NCI-H2171 (cell line): Measurements from ENCODE around the gene SELENOP.
"Not testable (repeated sequence)": the region's sequence is repeated elsewhere in the genome, so short reads cannot be mapped to it uniquely, and the experiment has no call there.

ENCODE experiments used
- DNase-seq: peaks from one replicate; lab custom pipeline; 2025; lab: John Stamatoyannopoulos, UW

The SELENOP gene

GRCh38 chr5:42811591-42812446 lies at the start of gene SELENOP:
Gene SELENOP (minus strand): TSS chr5:42811892. CDS start chr5:42808353, 3,539 bp downstream.
- no peak for DNase-seq

- no peak for DNase-seq
These were observed 47.0 kb upstream of the SELENOP start for GRCh38 chr5:42858687-42859086.

GRCh38 chr5:42858031-42858643 lies 46.4 kb upstream of the SELENOP start:
- no peak for DNase-seq

DNA sequence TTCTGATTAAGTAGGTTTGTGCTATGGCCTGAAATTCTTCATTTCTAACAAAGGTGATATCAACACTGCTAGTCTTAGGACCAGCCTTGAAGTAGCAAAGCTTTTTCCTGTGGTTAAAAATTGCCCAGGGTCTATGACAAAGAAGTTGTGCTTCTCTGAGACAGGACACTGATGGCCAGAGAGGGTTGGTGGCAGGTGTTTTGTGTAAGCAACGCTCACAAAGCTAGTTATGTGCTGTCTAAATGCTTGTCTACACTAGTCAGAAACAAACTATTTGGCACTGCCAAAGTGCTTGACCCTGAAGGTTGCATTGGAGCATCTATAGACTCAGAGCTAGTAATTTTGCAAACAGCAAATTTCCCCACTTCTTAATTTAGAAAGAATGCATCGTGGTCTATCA lies 44.1 kb upstream of the SELENOP start:
- no peak for DNase-seq

- no peak for DNase-seq
These were observed 43.7 kb upstream of the SELENOP start for GRCh38 chr5:42855386-42855785.

DNA sequence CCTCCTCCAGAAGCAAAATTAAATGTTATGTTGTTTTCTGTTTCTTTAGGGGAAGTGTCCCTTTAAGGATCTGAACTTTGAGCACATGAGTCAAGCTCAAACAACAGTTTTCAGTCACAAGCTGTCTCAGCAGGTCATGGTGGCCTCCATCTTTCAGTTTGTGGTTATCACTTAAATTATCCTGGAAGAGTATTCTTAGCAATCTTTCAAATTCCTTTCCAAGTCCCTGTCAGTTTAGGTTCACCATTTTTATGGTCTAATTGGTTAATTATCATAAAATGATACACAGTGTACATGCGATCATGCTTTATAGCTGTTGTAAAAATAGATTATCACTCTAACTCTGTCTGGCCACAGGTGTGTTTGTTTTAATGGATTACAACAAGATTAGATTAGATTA lies 43.1 kb upstream of the SELENOP start:
- DNase-seq = no peak

DNA sequence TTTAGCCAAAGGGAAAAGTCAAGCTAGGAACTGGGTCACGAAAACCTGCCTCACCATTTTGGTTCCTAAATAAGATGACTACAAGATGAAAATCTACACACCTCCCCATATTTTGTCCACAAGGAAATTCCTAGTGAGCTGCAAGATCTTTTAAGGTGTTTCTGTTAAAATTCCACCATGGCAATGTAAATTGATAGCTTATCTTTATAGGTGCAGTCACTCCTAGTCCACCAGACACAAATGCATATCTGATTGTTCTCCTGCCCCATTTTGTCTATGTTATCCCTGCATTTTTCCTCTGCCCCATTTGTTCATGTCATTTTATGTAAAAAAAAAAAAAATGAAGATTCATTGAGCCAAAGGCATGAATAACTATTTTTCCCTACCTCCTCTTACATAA lies 41.1 kb upstream of the SELENOP start:
- DNase-seq = no peak

- no peak for DNase-seq
These were observed 39.8 kb upstream of the SELENOP start for GRCh38 chr5:42851481-42851880.

DNA sequence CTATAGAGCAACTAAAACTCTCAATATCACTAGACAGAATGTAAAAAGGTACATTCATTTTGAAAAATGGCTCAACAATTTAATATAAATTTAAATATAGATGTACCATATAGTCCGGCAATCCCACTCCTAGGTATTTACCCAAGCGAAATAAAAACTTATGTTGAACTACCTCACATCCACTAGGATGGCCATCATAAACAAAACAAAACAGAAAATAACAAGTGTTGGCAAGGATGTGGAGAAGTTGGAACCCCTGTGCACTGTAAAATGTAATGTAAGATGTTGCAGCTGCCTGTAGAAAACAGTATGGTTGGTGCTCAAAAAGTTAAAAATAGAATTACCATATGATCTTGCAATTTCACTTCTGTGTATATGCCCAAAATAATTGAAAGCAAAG lies 36.9 kb upstream of the SELENOP start:
- no peak for DNase-seq

DNA sequence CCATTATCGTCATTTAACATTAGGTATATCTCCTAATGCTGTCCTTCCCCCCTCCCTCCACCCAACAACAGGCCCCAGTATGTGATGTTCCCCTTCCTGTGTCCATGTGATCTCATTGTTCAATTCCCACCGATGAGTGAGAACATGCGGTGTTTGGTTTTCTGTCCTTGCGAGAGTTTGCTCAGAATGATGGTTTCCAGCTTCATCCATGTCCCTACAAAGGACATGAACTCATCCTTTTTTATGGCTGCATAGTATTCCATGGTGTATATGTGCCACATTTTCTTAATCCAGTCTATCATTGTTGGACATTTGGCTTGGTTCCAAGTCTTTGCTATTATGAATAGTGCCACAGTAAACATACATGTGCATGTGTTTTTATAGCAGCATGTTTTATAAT lies 32.7 kb upstream of the SELENOP start:
- not testable (repeated sequence) for DNase-seq

DNA sequence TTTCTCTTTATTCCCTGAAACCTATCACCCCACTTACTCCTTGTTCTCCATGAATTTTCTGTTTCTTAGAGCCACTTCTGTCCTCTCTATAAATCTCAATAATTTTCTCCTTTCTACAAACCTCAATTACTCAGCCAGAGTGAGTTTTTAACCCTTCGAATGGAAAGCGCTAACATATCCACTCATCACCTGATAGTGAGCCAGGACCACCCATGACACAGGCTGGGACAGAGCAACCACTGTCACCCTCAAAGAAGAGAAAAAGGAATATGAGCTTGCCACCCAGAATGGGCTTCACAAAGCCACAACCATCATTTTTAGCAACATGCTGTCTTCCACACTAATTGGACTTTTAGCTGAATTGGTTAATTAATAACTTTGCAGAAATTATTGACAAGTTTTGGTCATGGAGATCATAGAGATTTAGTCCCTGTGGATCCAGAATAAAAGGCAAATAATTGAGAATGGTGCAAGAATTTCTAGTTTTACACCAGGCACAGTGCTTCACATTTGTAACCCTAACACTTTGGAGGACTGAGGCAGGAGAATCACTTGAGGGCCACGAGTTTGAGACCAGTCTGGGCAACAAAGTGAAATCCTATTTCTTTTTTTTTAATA lies 32.1 kb upstream of the SELENOP start:
- DNase-seq = no peak

- DNase-seq = no peak
These were observed 31.4 kb upstream of the SELENOP start for GRCh38 chr5:42842921-42843641.

DNA sequence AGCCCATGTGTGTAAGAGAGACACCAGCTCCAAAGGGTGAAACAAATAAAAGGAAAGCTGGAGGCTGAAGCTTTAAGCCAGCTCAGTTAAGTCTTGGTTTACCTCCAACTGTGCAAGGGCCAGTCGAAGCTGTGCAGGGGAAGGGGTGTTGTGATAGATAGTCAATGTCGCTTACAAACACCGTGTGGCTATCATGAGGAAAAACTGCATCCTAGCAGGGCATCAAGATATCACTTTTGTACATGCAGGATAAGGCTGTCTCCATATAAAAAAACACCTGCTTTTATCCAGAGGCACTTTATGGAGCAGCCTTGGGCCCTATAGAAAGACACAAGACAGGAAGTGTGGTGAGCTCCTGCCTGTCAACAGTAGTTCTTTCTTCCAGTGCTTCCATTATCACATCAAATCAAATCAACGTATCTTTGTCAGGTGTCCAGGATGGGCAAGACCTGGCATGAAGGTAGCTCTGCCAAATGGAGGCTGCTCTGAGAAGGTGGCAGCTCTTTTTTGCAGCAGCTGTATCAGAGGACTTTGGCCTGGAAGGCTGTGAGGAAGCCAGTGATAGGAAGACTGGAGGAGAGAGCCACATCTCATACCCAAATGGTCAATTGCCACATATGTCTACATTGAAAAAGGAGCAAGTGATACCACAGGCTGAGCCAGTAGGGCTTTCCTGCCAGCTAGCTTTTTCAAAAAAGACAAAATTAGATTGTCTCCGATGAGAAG lies 29.3 kb upstream of the SELENOP start:
- no peak for DNase-seq

DNA sequence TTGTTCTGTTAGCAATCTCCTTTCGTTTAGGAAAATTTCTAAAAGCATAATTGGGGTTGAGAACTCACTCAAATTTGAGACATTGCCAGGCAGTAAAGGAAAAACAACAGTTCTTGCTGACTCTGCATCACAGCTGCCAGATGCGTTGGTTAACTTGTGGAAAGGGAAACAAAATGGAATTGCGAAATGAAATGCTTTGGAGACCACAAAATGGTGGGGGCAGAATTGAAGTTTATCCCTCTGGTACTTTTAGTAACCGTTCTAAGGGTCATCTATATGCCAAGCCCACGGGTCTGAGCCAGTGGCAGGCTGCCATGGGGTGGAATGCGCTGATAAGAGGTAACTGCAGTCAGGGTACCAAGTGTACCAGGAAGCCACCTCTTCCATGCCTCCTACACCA lies 28.6 kb upstream of the SELENOP start:
- DNase-seq = no peak

GRCh38 chr5:42839196-42839595 lies 27.5 kb upstream of the SELENOP start:
- no peak for DNase-seq

GRCh38 chr5:42837601-42838000 lies 25.9 kb upstream of the SELENOP start:
- DNase-seq = no peak

- DNase-seq = no peak
These were observed 24.5 kb upstream of the SELENOP start for GRCh38 chr5:42836070-42836769.

DNA sequence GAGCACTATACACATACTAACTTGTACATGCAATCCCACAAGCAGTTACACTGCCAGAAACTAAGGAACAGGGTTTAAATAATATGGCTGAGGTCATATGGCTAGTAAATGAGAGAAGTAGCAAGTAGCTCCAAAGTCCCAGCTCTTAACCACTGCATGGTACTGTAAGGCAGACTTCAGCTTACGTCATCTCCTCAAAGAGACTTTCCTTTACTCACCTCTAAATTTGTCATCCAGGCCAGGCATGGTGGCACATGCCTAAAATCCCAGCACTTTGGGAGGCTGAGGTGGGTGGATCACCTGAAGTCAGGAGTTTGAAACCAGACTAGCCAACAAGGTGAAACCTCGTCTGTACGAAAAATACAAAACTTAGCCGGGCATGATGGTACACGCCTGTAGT lies 20.4 kb upstream of the SELENOP start:
- DNase-seq = no peak

DNA sequence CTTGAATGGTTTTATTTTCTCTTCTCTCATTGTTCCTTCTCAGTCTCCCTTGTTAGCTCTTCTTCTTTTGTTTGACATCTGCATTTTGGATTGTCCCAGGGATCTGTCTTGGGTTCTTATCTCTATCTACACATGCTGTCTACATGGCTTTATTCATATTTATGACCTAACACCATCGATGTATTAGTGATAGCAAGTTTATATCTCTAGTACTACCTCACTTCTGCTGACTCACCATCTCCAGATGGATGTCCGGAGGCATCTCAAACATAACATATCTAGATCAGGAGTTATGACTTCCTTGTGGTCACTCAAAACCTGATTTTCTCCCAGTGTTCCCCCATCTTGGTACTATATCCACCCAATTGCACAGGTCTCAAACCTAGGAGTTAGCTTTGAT lies 19.2 kb upstream of the SELENOP start:
- no peak for DNase-seq

DNA sequence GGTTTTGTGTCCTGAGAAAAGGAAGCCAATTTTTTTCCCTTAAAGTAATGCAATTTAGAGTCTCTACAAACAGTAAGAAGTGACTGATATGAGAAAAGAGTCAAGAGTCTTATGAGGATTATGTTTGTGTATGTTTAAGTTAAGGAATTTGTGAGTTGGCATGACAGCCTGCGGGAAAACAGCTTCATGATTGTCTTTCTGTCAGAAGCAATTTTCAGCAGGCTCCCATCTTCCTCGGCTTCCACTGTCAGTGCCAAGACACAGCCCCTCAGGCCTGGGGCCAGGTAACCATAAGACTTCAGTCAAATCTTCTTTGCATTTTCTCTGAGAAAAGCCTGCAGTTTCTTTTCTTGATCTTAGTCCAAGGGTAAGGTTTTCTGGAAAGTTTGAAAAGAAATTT lies 17.0 kb upstream of the SELENOP start:
- DNase-seq = no peak
